CD4-positive, alpha-beta T cell treated with Interleukin-10 for 1 hour (primary cell): ENCODE measurements around the gene ECSCR.
"Not testable (repeated sequence)": the region's sequence is repeated elsewhere in the genome, so short reads cannot be mapped to it uniquely, and the experiment has no call there.

ENCODE experiments used
- DNase-seq: peaks from one replicate; pipeline ENCODE4 v3.0.0-alpha.2; 2020

The ECSCR gene

GRCh38 chr5:139462586-139463276 lies at the start of gene ECSCR:
Gene ECSCR (minus strand): TSS chr5:139462743. CDS start chr5:139462670, 73 bp downstream.
- no peak for DNase-seq

DNA sequence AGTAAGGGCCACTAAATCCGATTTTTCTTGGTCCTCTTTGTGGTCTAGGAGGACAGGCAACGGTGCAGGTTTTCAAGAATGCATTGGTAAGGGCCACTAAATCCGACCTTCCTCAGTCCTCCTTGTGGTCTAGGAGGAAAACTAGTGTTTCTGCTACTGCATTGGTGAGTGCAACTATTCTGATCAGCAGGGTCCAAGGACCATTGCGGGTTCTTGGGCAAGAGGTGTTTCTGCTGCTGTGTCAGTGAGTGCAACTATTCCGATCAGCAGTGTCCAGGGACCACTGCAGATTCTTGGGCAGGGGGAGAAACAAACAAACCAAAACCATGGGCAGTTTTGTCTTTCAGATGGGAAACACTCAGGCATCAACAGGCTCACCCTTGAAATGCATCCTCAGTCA lies 42.2 kb upstream of the ECSCR start:
- not testable (repeated sequence) for DNase-seq

DNA sequence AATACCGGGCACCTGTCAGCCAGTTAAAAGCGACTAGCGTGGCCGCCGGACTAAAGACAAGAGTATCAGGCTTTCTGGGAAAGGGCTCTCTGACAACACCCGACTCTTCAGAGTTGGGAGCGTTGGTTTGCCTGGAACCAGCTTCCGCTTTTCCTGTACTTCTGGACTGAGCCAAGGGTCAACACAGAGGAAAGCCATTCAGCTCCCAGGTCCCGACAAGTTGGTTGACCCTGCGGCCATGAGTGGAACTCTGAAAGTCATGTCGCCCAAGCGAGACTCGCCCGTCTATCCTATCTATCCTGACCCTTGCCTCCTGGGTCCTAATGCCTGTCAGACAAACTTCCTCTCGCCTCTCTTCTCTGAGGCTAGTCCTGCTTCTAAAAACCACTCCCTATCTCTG lies 41.3 kb upstream of the ECSCR start:
- not testable (repeated sequence) for DNase-seq

GRCh38 chr5:139503036-139503817 lies 40.7 kb upstream of the ECSCR start:
- DNase-seq = not testable (repeated sequence)

GRCh38 chr5:139501381-139501780 lies 38.8 kb upstream of the ECSCR start:
- DNase-seq = no peak

DNA sequence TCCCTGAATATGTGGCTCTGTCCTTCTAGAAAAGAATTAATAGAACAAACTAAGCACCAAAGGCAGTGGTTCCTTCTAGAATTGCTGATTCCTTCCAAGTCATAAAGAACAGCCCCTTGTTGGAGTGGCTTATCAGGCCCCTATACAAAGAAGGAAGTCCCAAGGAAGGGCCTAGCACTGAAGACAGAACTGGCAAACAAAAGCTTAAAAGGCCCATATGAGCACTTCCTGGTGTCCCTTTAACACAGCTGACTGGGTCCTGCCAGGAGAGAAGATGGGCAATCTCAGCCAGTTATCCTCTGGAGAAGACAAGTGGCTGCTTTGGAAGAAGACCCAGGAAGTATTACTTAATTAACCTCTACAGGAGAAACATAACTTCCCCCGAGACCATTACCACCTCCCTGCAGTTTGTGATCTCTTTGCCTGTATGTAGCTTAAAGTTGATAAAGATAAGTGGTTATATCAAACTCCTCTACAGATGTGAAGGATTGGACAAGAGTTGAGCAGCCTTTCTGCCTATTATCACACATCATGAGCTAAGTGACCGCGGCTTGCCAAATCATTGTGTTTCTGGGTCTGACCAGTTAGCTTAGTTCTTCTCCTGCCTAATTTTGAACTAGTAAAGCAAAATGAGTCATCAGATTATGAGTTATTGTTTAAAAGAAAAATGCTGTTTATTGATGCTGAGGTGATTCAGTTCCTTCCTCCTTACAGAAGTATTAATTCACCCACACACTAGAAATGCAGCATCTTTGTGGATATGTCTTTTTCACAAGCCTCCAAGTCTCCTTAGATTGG lies 33.3 kb upstream of the ECSCR start:
- no peak for DNase-seq

DNA sequence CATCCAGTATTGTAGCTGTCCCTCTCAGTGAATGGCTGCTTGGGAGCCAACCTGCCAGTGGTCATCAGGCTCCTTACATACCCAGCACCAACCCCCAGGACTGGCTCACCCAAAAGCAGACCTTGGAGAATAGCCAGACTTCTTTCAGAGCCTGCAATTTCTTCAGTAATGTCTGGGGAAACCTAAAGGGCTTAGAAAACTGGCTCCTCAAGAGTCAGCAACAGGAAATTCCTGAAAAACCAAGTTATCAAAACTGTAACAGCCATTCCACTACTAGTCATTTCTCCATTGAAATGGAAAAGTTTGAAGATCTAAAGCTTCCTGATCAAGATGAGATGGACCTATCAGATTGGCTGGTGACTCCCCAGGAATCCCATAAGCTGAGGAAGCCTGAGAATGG lies 32.3 kb upstream of the ECSCR start:
- DNase-seq = no peak

DNA sequence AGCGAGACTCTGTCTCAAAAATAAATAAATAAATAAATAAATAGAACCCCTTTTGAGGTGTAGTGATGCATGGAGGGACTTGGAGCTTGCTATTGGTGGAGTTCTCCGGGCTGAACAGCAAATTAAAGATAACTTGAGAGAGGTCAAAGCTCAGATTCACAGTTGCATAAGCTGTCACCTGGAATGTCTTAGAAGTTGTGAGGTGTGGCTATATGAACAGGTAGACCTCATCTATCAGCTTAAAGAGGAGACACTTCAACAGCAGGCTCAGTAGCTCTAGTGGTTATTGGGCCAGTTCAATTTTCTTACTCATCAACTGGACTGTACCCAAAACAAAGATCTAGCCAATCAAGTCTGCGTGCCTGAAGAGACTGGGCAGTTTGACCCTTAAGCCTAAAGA lies 31.7 kb upstream of the ECSCR start:
- DNase-seq = no peak

DNA sequence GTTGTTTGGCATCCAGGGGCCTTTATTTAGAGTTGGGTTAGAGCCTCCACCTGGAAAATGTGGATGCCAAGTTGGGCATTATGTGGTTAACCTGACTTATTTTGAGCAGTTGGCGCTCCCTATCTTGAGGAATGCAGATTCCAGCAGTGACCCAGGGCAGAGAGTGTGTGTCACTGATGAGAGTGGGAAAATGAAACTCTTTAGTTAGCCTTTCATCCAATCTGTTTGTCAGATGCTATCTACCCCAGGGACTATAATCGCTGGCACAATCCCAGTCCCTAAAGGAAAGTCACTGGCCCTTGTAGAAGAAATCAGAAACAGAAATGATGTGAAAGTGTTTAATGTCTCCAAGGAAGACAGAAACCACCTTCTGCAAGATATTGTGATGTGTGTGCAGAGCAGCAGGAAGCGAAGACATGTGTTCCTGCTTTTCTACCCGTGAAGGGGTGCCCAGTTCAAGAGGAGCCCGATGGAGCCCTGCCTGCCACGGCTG lies 30.2 kb upstream of the ECSCR start:
- DNase-seq = no peak

- DNase-seq = no peak
Measured at GRCh38 chr5:139488260-139488659, 25.7 kb upstream of the ECSCR start.

DNA sequence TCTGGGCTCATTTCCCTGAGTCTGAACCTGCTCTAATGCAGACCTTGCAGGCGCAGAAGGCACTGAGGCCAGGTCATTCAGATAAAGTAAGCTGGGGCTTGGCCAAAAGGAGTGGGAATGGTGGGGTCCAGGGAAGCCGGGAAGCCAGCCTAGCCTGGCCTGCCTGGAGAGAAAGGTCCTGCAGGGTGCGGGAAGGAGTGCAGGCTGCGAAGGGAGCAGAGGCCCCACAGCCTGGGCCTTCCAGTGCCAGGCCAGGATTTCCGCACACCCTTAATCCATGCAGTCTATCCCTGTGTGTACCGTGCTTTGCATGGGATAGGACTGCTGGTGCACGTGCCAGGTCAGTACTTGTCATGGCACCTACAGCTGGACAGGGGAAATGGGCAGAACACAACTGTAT lies 23.7 kb upstream of the ECSCR start:
- DNase-seq = no peak

GRCh38 chr5:139482890-139483208 lies 20.3 kb upstream of the ECSCR start:
- not testable (repeated sequence) for DNase-seq

DNA sequence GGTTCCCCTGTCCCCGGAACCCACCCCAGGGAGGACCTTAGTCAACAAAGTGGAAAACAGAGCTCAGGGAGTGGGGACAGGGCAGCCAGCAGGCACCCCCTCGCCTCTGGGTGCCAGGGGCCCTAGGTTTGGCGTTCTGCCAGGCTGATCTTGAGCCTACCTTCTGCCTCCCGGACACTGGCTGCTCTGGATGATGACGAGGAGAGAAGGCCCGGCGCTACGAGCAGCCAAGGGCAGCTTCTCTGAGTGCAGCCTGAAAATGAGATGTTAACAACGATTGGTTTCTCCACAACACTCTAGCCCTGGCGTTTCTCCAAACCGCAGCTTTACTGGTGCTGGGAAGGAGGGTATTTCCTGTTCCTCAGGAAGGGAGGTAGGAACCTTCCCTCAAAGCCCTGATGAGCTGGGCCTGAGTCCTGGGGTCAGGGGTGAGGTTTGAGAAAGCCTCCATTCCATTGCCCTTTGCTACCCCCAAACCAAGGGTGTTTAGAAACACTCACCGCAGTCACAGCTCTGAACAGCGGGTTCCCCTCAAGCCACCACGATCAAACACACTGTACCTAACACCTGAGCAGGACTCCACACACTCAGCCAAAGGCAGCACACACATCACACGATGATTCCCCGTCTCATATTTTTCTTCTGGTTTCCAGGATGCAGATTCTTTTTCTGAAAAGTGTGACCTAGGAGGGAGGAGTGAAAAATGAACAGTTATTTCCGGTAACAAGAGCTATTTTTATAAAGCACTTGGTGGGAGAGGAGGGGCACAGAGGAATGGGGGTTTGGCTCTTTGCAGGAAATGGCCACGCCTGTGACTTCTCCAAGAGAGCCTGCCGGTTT lies 19.7 kb upstream of the ECSCR start, which contains the start of gene STING1:
TSS of gene STING1 (minus strand) at position 709 of the 840 bp plus-strand sequence. CDS start 1,054 bp downstream, outside the sequence.
- peak; percentile 82 for DNase-seq

GRCh38 chr5:139481580-139482049 lies 19.1 kb upstream of the ECSCR start:
- DNase-seq = no peak

DNA sequence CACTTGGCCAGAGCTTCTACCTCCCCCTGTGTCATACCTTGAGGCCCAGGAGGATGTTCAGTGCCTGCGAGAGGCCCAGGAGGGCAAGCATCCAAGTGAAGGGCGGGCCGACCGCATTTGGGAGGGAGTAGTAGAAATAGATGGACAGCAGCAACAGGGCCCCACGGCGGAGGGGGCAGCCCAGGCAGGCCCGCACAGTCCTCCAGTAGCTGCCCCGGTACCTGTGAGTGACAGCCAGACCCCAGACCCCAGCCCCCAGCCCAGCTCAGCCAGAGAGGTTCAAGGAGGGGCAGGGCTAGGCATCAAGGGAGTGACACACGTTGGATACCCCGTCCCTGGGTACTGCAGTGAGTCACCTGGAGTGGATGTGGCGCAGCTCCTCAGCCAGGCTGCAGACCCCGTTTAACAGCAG lies 18.6 kb upstream of the ECSCR start:
- DNase-seq = peak; percentile 34

- not testable (repeated sequence) for DNase-seq
Measured at GRCh38 chr5:139479729-139480128, 17.2 kb upstream of the ECSCR start.

DNA sequence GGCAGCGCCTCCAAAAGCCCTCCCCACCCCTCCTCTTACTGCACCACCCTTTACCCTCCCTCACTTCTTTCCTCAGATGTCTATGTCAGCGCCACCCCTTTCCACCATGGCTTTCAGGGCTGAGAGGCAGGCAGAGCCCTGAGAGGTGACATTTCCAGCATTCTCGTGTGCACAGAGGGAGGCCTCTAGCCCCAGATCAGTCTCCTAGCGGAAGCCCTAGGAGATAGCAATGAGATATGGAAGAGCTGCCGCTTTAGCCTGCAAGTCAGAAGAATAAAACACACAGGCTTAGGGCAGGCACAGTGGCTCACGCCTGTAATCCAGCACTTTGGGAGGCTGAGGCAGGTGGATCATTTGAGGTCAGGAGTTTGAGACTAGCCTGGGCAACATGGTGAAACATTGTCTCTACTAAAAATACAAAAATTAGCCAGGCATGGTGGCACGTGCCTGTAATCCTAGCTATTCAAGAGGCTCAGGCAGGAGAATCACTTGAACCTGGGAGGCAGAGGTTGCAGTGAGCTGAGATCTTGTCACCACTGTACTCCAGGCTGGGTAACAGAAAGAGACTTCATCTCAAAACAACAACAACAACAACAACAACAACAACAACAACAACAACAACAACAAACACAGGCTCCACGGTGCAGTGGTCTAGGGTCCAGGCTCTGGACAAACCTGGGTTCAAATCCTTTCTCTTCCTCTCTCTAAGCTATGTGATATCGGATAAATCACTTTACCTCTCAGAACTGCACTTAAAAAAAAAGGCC lies 16.3 kb upstream of the ECSCR start:
- DNase-seq = not testable (repeated sequence)

DNA sequence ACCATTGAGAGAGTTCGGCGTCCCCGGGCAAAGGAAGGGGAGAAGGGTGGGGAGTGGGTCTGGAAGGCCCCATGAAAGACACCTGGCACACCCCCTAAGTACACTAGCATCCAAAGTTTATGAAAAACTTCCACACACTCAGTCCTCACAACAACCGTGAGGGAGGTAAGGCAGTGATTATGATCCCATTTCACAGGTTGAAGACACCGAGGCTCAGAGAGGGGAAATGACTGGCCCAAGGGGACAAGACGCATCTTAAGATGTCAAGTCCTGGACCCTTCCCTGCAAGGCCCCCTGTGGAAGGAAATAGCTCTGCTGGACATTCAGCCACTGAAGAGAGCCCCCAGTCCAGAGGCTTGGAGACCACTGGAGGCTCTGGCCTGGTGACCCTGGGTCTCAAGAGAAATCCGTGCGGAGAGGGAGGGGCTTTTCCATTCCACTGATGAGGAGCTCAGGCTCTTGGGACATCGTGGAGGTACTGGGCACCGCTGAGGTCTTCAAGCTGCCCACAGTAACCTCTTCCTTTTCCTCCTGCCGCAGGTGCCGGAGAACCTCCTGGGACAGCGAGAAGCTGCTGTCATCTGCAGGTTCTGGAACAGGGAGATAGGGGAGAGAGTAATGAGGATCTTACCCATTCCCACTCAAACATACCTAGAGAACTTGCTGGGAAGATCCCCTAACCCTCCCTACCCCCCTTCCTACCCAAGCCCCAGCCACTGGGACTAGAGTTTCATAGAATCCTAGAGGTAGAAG lies 13.5 kb upstream of the ECSCR start:
- no peak for DNase-seq

GRCh38 chr5:139474890-139475791 lies 12.6 kb upstream of the ECSCR start:
- peak; percentile 52 for DNase-seq

DNA sequence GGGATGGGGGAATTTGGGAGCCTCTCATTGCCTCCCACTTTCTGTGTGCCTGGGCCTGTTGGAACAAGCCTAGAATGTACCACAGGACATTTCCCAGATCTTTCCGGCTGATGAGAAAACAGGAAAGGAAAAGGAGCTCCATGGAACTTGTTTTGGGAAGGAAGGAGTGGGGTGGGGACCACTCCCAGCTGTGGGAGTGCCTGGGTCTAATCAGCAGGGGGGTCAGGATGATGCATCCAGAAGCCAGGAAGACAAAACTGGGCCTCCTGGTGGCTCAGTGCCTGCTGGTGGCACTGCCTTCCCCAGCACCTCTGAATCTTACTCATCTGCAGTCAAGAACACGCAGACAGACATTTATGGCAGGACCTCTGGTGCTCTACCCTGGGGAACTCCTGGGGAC lies 11.0 kb upstream of the ECSCR start:
- no peak for DNase-seq
